ENCODE results near the gene BRD3OS.
"Not testable (repeated sequence)": the region's sequence is repeated elsewhere in the genome, so short reads cannot be mapped to it uniquely, and the experiment has no call there.

BRD3OS gene

GRCh38 chr9:134069480-134070399 lies 44.5 kb downstream of the BRD3OS start:
- DNase-seq (ENCODE audit: low read depth) = no peak
- no peak for TF ChIP-seq CTCF (IDR thresholded peaks at IDR 0.05; ENCODE audit: insufficient read depth, low read depth, low read length, missing control alignments)
- H3K4me3 ChIP-seq (ENCODE audit: low read length) = no peak overlapping the region

DNA sequence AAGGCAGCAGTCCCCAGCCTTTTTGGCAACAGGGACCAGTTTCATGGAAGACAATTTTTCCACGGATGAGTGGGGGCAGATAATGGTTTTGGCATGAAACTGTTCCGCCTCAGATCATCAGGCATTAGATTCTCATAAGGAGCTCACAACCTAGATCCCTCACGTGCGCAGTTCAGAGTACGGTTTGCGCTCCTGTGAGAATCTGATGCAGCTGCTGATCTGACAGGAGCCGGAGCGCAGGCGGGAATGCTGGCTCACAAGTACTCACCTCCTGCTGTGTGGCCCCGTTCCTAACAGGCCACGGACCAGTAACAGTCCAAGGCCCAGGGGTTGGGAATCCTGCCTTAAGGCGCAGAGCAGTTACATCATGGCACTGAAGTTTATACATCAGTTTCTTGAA lies 45.9 kb downstream of the BRD3OS start:
- DNase-seq (ENCODE audit: low read depth) = no peak
- no peak for TF ChIP-seq CTCF (IDR thresholded peaks at IDR 0.05; ENCODE audit: insufficient read depth, low read depth, low read length, missing control alignments)

DNA sequence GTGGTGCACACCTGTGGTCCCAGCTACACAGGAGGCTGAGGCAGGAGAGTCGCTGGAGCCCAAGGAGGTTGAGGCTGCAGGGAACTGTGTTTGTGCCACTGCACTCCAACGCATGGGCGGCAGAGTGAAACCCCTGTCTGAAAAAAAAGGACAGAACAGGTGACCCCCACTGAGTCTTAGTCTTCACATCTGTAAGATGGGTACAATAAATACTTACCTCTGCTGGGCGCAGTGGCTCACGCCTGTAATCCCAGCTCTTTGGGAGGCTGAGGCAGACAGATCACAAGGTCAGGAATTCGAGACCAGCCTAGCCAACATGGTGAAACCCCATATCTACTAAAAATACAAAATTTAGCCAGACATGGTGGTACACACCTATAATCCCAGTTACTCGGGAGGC lies 47.4 kb downstream of the BRD3OS start:
- not testable (repeated sequence) for DNase-seq (ENCODE audit: low read depth); H3K4me3 ChIP-seq (ENCODE audit: low read length)

More for the DNA sequence above, 45.9 kb downstream of the BRD3OS start:
- H3K4me3 ChIP-seq (ENCODE audit: low read length) = no peak overlapping the region

- TF ChIP-seq CTCF (IDR thresholded peaks at IDR 0.05; ENCODE audit: insufficient read depth, low read depth, low read length, missing control alignments) = no peak
- no peak for DNase-seq (ENCODE audit: low read depth)
- H3K4me3 ChIP-seq (ENCODE audit: low read length) = no peak overlapping the region
These were observed 48.2 kb downstream of the BRD3OS start for GRCh38 chr9:134073500-134073899.

GRCh38 chr9:134075689-134076088 lies 50.4 kb downstream of the BRD3OS start:
- DNase-seq (ENCODE audit: low read depth); H3K4me3 ChIP-seq (ENCODE audit: low read length): not testable (repeated sequence)

- TF ChIP-seq CTCF (IDR thresholded peaks at IDR 0.05; ENCODE audit: insufficient read depth, low read depth, low read length, missing control alignments) = no peak
- no peak overlapping the region for H3K4me3 ChIP-seq (ENCODE audit: low read length)
- no peak for DNase-seq (ENCODE audit: low read depth)
These were observed 51.4 kb downstream of the BRD3OS start for GRCh38 chr9:134076644-134077043.

Measured in epithelial cell of esophagus (primary cell).